ENCODE results near the gene OPN4. TPM values are rescaled to one million over a fixed set of nuclear protein-coding genes. Genes with fewer than 3 reads are reported as not detected.

OPN4 gene
- total RNA-seq, 2 experiments from 2014 or later, result not detected

- H2AFZ ChIP-seq (ENCODE audit: low read length), result no peak overlapping the region
- H3K27ac ChIP-seq (ENCODE audit: low read depth, low read length, poor library complexity, severe bottlenecking), result no peak overlapping the region
- TF ChIP-seq EZH2phosphoT487 (IDR thresholded peaks at IDR 0.05; ENCODE audit: borderline replicate concordance, low read depth, low read length) (no peak), CTCF (conservative IDR thresholded peaks at IDR 0.05; ENCODE audit: low read length) (no peak)
- DNase-seq (ENCODE audit: low spot score), result no peak
- H3K4me2 ChIP-seq (ENCODE audit: low read length), result no peak overlapping the region
- H4K20me1 ChIP-seq (ENCODE audit: insufficient read depth, low read length), result no peaks in the 10 kb centered on the region
- no TSS peak for BruUV-seq (replicated peaks)
- no peaks in the 10 kb centered on the region for H3K9me2 ChIP-seq (ENCODE audit: insufficient read depth, low read length)
- intact Hi-C loops (cut with micrococcal nuclease; ENCODE audit: unreplicated experiment), result no loop called here
- no peaks in the 10 kb centered on the region for H3K36me3 ChIP-seq (ENCODE audit: insufficient read depth, low read length)
- no peaks in the 10 kb centered on the region for H3K79me2 ChIP-seq (ENCODE audit: insufficient read depth, low read depth, low read length)
- POLR2A ChIA-PET, result interaction anchor here (0.7 kb wide), 1 partner anchor 16 kb away, joined by 5 read pairs; no protein-coding TSS in a partner anchor
- H3K4me1 ChIP-seq (ENCODE audit: insufficient read depth, low read length, poor library complexity, severe bottlenecking), result no peaks in the 10 kb centered on the region
- H3K9me3 ChIP-seq (ENCODE audit: low read length), result no peaks in the 10 kb centered on the region
- CTCF ChIA-PET (ENCODE audit: unreplicated experiment), result no interaction called here
- H3K4me3 ChIP-seq (ENCODE audit: low read depth, low read length, poor library complexity, severe bottlenecking), result no peak overlapping the region
These were observed 3.2 kb downstream of the OPN4 start for GRCh38 chr10:86657396-86658011.

GRCh38 chr10:86658261-86658741, 4.0 kb downstream of the OPN4 start:
- Histone ChIP-seq H3K4me2 (ENCODE audit: low read length) (no peak overlapping the region), H3K27ac (ENCODE audit: low read depth, low read length, poor library complexity, severe bottlenecking) (no peak overlapping the region), H3K4me3 (ENCODE audit: low read depth, low read length, poor library complexity, severe bottlenecking) (no peak overlapping the region), H3K79me2 (ENCODE audit: insufficient read depth, low read depth, low read length) (no peaks in the 10 kb centered on the region), H4K20me1 (ENCODE audit: insufficient read depth, low read length) (no peaks in the 10 kb centered on the region), H2AFZ (ENCODE audit: low read length) (no peak overlapping the region), H3K9me2 (ENCODE audit: insufficient read depth, low read length) (no peaks in the 10 kb centered on the region), H3K4me1 (ENCODE audit: insufficient read depth, low read length, poor library complexity, severe bottlenecking) (no peaks in the 10 kb centered on the region), H3K9me3 (ENCODE audit: low read length) (no peaks in the 10 kb centered on the region), H3K36me3 (ENCODE audit: insufficient read depth, low read length) (no peaks in the 10 kb centered on the region)
- TF ChIP-seq CTCF (conservative IDR thresholded peaks at IDR 0.05; ENCODE audit: low read length) (no peak), EZH2phosphoT487 (IDR thresholded peaks at IDR 0.05; ENCODE audit: borderline replicate concordance, low read depth, low read length) (no peak)
- ChIA-PET POLR2A (interaction anchor here (0.6 kb wide), 1 partner anchor 133 kb away, joined by 3 read pairs; no protein-coding TSS in a partner anchor), CTCF (ENCODE audit: unreplicated experiment) (no interaction called here)
- intact Hi-C loops (cut with micrococcal nuclease; ENCODE audit: unreplicated experiment), result no loop called here
- no TSS peak for BruUV-seq (replicated peaks)
- no peak for DNase-seq (ENCODE audit: low spot score)

GRCh38 chr10:86658751-86659150, 4.4 kb downstream of the OPN4 start:
- no peaks in the 10 kb centered on the region for H3K79me2 ChIP-seq (ENCODE audit: insufficient read depth, low read depth, low read length)
- no peaks in the 10 kb centered on the region for H3K9me3 ChIP-seq (ENCODE audit: low read length)
- no peak overlapping the region for H3K4me2 ChIP-seq (ENCODE audit: low read length)
- no peaks in the 10 kb centered on the region for H3K36me3 ChIP-seq (ENCODE audit: insufficient read depth, low read length)
- no TSS peak for BruUV-seq (replicated peaks)
- no peak overlapping the region for H3K27ac ChIP-seq (ENCODE audit: low read depth, low read length, poor library complexity, severe bottlenecking)
- intact Hi-C loops (cut with micrococcal nuclease; ENCODE audit: unreplicated experiment), result no loop called here
- no peaks in the 10 kb centered on the region for H3K4me1 ChIP-seq (ENCODE audit: insufficient read depth, low read length, poor library complexity, severe bottlenecking)
- DNase-seq (ENCODE audit: low spot score), result no peak
- no peak overlapping the region for H2AFZ ChIP-seq (ENCODE audit: low read length)
- H3K4me3 ChIP-seq (ENCODE audit: low read depth, low read length, poor library complexity, severe bottlenecking), result no peak overlapping the region
- POLR2A ChIA-PET, result interaction anchor here (0.6 kb wide), 1 partner anchor 133 kb away, joined by 3 read pairs; no protein-coding TSS in a partner anchor
- no peaks in the 10 kb centered on the region for H3K9me2 ChIP-seq (ENCODE audit: insufficient read depth, low read length)
- no peak for TF ChIP-seq EZH2phosphoT487 (IDR thresholded peaks at IDR 0.05; ENCODE audit: borderline replicate concordance, low read depth, low read length)
- TF ChIP-seq CTCF (conservative IDR thresholded peaks at IDR 0.05; ENCODE audit: low read length), result no peak
- H4K20me1 ChIP-seq (ENCODE audit: insufficient read depth, low read length), result no peaks in the 10 kb centered on the region
- CTCF ChIA-PET (ENCODE audit: unreplicated experiment), result no interaction called here

Data from OCI-LY7 (cell line).